AML-193 (cell line): Measurements from ENCODE around the gene MTIF2.
"Not testable (repeated sequence)": the region's sequence is repeated elsewhere in the genome, so short reads cannot be mapped to it uniquely, and the experiment has no call there.

ENCODE experiments used
- DNase-seq, 2 experiments: peaks; one replicate each; lab custom pipeline; 2025; lab: John Stamatoyannopoulos, UW

Gene MTIF2

GRCh38 chr2:55241582-55241981 is 27.4 kb downstream of the MTIF2 start:
- DNase-seq, result not testable (repeated sequence)

GRCh38 chr2:55239656-55240222 is 29.3 kb downstream of the MTIF2 start:
- DNase-seq, result no peak

DNA sequence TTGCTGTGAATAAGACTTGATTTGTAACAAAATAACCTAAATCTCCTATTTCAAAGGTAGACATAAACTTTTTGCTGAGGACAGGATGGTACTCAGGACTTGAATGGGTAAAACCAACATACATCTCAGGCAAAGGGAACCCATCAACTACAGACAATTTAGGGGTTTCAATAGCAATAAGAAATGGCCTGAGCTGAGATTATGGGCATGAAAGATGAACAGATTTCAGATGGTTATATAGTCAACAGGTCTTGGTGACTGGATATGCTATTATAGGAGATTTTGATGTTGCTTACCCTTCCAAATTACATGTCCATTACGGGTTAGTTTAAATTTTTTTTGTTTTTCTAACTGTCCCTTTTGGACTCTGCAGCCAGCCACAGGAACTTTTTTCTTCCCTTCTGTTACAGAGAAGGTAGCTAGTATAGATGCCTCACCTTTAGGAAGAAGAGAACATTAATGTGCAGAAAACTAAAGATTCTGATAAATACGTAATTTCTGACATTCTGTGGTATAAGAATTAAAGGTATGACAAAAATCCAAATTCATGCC is 32.0 kb downstream of the MTIF2 start:
- no peak for DNase-seq

- no peak for DNase-seq
Measured at GRCh38 chr2:55235724-55236538, 33.1 kb downstream of the MTIF2 start.

DNA sequence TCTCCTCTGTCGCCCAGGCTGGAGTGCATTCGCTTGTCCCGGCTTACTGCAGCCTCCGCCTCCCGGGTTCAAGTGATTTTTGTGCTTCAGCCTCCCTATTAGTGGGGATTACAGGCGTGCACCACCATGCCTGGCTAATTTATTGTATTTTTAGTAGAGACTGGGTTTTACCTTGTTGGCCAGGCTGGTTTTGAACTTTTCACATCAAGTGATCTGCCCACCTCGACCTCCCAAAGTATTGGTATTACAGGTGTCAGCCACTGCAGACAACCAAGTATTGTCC is 35.4 kb downstream of the MTIF2 start:
- no peak for DNase-seq

- DNase-seq, result no peak
Measured at GRCh38 chr2:55232863-55233657, 36.0 kb downstream of the MTIF2 start.

DNA sequence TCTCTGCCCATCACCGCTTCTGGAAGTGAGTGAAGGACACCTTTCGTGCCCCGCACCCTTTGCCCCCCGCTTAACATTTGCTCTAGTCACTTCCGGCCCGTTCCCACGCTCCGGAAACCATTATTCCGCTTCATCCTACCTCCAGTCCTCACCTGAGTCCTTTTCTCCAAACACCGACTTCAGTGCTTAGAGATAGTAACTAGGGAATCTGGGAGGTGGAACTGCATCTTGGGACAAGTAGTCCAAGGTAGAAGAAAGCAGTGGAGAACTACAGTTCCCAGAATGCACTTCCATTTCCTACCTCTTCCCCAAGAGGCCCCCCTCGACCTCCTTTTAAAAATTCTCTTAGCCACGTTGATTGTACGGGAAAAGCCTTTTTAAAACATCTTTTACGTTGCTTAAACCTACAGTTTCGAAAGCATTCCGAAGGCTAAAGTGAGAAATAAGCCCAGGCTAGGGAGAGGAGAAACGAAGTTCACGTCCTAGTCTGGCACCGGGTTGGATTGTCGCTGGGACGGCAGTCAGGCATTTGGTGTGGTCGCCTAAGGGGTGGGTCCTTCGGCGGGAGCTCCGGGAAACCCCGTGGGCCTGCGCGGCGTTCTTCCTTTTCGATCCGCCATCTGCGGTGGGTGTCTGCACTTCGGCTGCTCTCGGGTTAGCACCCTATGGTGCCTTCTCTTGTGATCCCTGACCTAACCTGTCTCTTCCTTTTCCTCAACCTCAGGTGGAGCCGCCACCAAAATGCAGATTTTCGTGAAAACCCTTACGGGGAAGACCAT is 36.8 kb downstream of the MTIF2 start, which contains the start of the genes CLHC1 and RPS27A:
CLHC1 (minus strand) TSS at position 210 of the 779 bp plus-strand sequence. CDS start 9,882 bp downstream, outside the sequence.
RPS27A (plus strand) TSS at position 605 of the 779 bp plus-strand sequence; CDS start at position 742, 137 bp downstream.
- DNase-seq, result peak; percentile 90 to 93

- DNase-seq, result peak in 1 of 2 experiments; percentile 24
Measured at GRCh38 chr2:55231546-55232083, 37.4 kb downstream of the MTIF2 start.

DNA sequence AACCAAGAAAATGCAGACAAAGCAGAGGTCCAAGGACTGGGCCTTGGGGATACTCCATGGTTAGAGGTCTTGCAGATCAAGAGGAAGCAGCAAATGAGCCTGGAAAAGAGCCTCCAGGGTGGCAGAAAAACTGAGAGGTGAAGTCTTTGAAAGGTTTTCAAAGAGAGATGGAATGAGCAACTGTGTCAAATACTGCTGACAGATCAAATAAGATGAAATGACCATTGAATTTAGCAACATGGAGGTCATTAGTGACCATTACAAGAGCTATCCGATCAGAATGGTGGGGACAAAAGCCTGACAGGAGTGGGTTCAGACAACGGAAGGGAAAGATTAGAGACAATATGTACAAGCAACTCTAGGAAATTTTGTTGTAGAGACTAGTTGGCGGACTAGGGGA is 38.5 kb downstream of the MTIF2 start:
- DNase-seq, result no peak

- no peak for DNase-seq
Measured at GRCh38 chr2:55229221-55229620, 39.8 kb downstream of the MTIF2 start.

DNA sequence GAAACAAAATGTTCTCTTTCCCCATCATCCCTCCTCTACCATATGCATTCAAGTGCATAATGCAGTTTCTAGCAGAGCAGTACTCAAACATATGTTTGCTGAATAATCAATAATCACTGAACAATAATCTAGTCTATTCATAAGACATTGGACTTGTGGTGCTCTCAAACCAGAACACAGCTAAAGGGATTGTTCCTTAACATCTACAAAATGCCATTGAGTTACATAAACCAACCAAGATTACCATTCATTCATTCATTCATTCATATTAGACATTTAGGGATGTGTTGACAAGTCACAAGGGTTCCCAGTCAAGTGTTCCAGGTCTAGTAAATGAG is 40.8 kb downstream of the MTIF2 start:
- no peak for DNase-seq

GRCh38 chr2:55227437-55228225 is 41.4 kb downstream of the MTIF2 start:
- DNase-seq, result peak; percentile 49 to 70

DNA sequence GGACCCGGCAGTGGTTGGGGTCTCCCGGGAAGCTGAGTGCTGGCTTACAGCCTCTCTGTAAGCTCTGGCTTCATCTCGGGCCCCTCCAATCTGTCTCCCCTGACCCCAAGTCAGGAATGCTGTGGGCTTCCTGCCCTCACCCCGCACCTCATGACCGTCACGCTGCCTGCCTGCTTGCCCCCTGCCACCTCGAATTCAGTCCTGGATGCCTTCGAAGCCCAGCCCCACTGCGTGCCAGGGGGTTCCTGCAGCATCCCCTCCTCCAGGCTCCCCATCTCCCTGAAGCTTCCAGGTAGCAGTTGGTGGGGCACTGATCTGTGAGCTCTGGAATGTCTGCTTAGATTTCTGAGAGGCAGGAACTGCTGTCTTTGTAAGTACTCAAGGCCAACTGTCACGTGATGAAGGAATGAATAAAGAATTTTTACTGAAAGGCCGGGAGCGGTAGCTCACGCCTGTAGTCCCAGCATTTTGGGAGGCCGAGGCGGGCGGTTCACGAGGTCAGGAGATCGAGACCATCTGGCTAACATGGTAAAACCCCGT is 43.5 kb downstream of the MTIF2 start:
- no peak for DNase-seq

DNA sequence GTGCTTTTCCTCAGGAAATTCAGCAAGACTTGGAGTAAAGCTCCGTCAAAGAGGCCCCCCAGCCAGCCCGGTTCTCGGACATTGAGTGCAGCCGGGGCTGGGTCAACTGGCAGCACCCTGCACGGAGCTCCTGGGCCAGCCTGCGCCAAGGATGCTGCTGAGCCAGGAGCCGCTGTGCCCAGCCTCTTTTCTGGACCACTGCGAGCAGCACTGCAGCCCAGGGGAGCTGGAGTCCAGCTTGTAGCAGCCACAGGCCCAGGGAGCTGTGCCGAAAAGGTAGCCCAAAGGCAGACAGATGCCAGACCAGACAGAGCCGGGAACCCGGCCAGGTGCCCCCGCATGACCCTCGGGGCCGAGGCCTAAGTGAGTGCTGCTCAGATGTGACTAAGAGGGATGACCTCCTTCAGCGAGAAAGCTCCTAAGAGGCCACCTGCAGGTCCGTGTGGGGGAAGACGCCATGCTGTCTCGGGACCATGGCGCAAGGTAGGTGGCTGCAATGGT is 44.2 kb downstream of the MTIF2 start:
- no peak for DNase-seq

DNA sequence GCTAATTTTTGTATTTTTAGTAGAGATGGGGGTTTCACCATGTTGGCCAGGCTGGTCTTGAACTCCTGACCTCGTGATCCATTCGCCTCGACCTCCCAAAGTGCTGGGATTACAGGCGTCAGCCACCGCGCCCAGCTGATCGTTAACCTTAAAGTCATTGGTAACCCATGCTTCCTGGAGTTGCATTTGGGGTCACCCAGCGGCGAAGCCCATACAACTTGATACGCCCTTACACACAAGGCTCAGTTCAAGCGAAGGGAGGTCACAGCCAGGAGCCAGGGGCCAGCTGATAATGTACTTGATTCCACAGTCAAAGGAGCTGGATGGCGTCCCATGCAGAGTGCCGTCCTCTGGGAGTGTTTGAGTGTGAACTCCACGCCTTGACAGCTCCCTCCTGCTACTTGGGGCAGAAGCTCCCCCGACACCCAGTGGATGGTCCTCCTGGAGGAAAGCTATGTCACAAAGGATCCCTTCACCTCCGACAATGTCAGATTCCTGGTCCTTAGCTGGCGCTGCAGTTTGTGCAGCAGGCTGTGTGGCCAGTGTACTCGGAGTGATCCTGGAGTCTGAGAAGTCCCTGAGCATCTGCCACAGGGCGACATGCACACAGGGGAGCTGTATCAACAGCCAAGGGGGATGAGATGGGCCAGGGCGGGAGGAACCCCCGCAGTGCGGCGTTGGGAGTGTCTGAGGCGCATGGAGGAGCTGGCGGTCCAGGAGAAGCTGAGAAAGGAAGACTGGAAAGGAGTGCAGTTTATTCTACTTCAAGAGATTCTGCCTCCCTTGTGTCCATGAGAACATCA is 44.9 kb downstream of the MTIF2 start:
- no peak for DNase-seq

GRCh38 chr2:55213822-55214221 is 55.2 kb downstream of the MTIF2 start:
- DNase-seq, result no peak

GRCh38 chr2:55204950-55205349 is 64.1 kb downstream of the MTIF2 start:
- DNase-seq, result no peak

GRCh38 chr2:55204536-55204935 is 64.5 kb downstream of the MTIF2 start:
- no peak for DNase-seq

GRCh38 chr2:55200416-55200815 is 68.6 kb downstream of the MTIF2 start:
- no peak for DNase-seq
